ENCODE data around the gene MAGOH.

DNA sequence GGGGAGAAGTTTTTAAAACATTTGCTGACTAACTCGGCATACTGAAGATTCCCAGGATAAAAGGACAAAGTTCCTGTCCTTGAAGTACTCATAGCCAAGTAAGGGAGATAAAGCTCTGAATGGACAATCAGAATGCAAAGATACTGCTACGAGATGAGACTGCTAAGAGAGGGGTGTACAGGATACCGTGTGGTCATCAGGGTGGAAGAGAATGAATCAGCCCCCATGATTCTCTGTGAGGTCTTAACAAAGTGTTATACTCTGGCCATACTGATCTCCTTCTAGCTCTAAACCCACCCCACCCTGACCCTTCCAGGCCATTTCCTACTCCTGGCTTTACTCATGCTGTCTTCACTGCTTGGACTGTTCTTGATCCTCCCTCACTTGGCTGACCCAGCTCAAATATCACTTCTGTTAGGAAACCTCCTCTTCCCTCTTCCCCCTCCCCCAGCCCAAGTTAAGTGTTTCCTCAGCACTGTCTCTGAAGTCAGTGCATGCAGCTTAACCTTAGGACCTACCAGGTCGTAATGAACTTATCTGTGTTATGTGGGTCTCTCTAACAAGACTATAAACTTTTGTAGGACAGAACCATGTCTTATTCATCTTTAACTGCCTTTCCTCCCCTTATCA is 15.8 kb upstream of the MAGOH start:
- TF ChIP-seq CTCF (IDR thresholded peaks at IDR 0.05) = no peak
- no peak for TF ChIP-seq EP300 (IDR thresholded peaks at IDR 0.05)
